Activated naive CD8-positive, alpha-beta T cell treated with anti-CD3 and anti-CD28 coated beads, Interleukin-2, amount 50 U/mL, for 24 hours (primary cell): ENCODE data around the gene CNTNAP2.
"Not testable (repeated sequence)": the region's sequence is repeated elsewhere in the genome, so short reads cannot be mapped to it uniquely, and the experiment has no call there.

Source experiments
- ATAC-seq: fragments of 150-1000 bp; cut with Tn5 transposase; one replicate; pipeline ENCODE4 v1.10.0; 2021
- DNase-seq: peaks from one replicate; pipeline ENCODE4 v3.0.0; 2021
- H3K27ac Mint-ChIP-seq: one replicate; pipeline ENCODE4 v1.8.0; 2021; ENCODE audit warnings: mild to moderate bottlenecking, mixed read lengths
- H3K27me3 Mint-ChIP-seq: one replicate; pipeline ENCODE4 v1.8.0; 2021; ENCODE audit warnings: mixed read lengths
- H3K36me3 Mint-ChIP-seq: one replicate; pipeline ENCODE4 v1.8.0; 2021; ENCODE audit warnings: low read depth, mixed read lengths
- H3K4me1 Mint-ChIP-seq: one replicate; pipeline ENCODE4 v1.8.0; 2021; ENCODE audit warnings: mixed read lengths
- H3K4me3 Mint-ChIP-seq: one replicate; pipeline ENCODE4 v1.8.0; 2021; ENCODE audit warnings: mild to moderate bottlenecking, moderate library complexity, mixed read lengths
- H3K9me3 Mint-ChIP-seq: one replicate; pipeline ENCODE4 v1.8.0; 2021; ENCODE audit warnings: mixed read lengths

The CNTNAP2 gene

DNA sequence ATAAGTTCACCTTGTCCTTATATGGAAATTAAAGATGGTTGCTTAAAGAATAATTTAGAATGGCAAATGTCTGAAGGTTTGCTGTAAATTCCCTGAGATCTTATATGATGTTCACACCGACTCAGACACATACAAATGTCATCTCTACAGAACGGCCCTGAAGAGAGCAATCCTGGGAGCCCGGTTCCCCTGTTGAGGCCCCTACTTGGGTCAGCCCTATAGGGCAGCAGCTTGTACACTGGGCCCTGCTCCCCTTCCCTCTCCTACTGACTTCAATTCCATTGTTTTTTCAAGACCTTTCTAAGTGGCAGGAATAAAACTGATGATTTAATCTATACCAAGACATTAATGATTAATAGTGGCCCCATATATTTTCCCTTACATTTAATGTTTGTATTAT lies 1660.7 kb downstream of the CNTNAP2 start:
- DNase-seq (no peak), ATAC-seq (no peak)
- Mint-ChIP-seq H3K4me1 (no peaks in the 10 kb centered on the region), H3K27me3 (no peaks in the 10 kb centered on the region), H3K4me3 (no peak overlapping the region), H3K36me3 (no peaks in the 10 kb centered on the region), H3K9me3 (no peaks in the 10 kb centered on the region), H3K27ac (no peak overlapping the region)

GRCh38 chr7:147779949-147780348 lies 1663.3 kb downstream of the CNTNAP2 start:
- Mint-ChIP-seq H3K27ac (no peak overlapping the region), H3K27me3 (no peaks in the 10 kb centered on the region), H3K9me3 (peaks cover 3% of the 10 kb centered on the region), H3K4me1 (no peaks in the 10 kb centered on the region), H3K36me3 (no peaks in the 10 kb centered on the region), H3K4me3 (no peak overlapping the region)
- ATAC-seq (no peak), DNase-seq (no peak)

GRCh38 chr7:147796581-147796980 lies 1680.0 kb downstream of the CNTNAP2 start:
- Mint-ChIP-seq H3K9me3 (no peaks in the 10 kb centered on the region), H3K27me3 (peaks cover 2% of the 10 kb centered on the region), H3K27ac (no peak overlapping the region), H3K4me1 (no peaks in the 10 kb centered on the region), H3K4me3 (no peak overlapping the region), H3K36me3 (no peaks in the 10 kb centered on the region)
- ATAC-seq (no peak), DNase-seq (no peak)

DNA sequence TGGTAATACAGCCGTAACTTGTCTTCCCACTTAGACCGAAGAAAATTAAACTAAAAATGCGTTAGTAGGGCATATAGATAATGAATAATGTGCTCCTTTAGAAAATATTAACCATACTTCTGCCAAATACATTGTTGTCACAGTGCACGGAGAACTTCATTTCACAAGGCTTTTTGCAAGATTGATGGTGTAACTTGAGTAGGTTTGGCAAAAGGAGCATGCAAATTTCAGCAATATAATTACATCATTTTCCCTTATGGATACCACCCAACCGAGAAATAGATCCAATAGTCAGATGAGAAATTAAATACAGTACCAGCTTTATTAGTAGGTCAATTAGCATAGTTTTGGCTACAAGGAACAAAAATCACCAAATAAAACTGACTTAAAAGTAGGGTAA lies 1681.4 kb downstream of the CNTNAP2 start:
- Mint-ChIP-seq H3K4me1 (no peaks in the 10 kb centered on the region), H3K4me3 (no peak overlapping the region)

GRCh38 chr7:147801762-147802161 lies 1685.2 kb downstream of the CNTNAP2 start:
- H3K27ac Mint-ChIP-seq, H3K9me3 Mint-ChIP-seq, DNase-seq, H3K36me3 Mint-ChIP-seq, H3K4me1 Mint-ChIP-seq, H3K27me3 Mint-ChIP-seq, H3K4me3 Mint-ChIP-seq, ATAC-seq: not testable (repeated sequence)

More for the DNA sequence above, 1681.4 kb downstream of the CNTNAP2 start:
- Mint-ChIP-seq H3K27me3 (peaks cover 2% of the 10 kb centered on the region), H3K27ac (no peak overlapping the region), H3K36me3 (no peaks in the 10 kb centered on the region), H3K9me3 (no peaks in the 10 kb centered on the region)
- DNase-seq (no peak), ATAC-seq (no peak)

DNA sequence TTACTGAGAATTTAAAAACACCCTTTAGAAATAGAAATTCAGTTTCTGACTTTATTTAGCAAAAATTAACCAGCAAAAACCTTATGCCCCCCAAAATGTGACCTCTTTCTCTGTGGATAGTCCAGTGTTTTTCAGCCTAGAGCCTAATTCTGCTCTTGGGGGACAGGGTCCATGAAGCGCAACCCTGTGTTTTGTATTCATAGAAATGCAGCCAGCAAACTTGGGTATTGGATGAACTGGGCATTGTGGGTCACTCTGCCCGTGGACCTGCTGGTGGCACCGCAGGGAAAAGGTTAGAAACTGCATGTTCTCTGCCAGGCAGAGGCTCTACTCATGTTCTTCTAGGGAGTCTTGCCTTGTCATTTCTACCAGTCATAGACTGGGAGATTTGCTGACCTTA lies 1686.5 kb downstream of the CNTNAP2 start:
- ATAC-seq (no peak), DNase-seq (no peak)
- H3K27ac Mint-ChIP-seq = no peak overlapping the region
- no peak overlapping the region for H3K4me3 Mint-ChIP-seq
- no peaks in the 10 kb centered on the region for H3K27me3 Mint-ChIP-seq
- H3K36me3 Mint-ChIP-seq = no peaks in the 10 kb centered on the region
- peaks cover 8% of the 10 kb centered on the region for H3K9me3 Mint-ChIP-seq
- H3K4me1 Mint-ChIP-seq = no peaks in the 10 kb centered on the region

- Mint-ChIP-seq H3K36me3 (no peaks in the 10 kb centered on the region), H3K4me3 (no peak overlapping the region), H3K27me3 (no peaks in the 10 kb centered on the region), H3K4me1 (no peaks in the 10 kb centered on the region), H3K27ac (no peak overlapping the region), H3K9me3 (peaks cover 8% of the 10 kb centered on the region)
- no peak for ATAC-seq
- no peak for DNase-seq
These were observed 1687.0 kb downstream of the CNTNAP2 start for GRCh38 chr7:147803606-147804005.

- H3K27ac Mint-ChIP-seq = no peak overlapping the region
- no peak overlapping the region for H3K4me3 Mint-ChIP-seq
- H3K27me3 Mint-ChIP-seq = no peaks in the 10 kb centered on the region
- no peaks in the 10 kb centered on the region for H3K36me3 Mint-ChIP-seq
- ATAC-seq = no peak
- H3K4me1 Mint-ChIP-seq = no peaks in the 10 kb centered on the region
- H3K9me3 Mint-ChIP-seq = peaks cover 8% of the 10 kb centered on the region
- no peak for DNase-seq
These were observed 1687.4 kb downstream of the CNTNAP2 start for GRCh38 chr7:147804032-147804431.

DNA sequence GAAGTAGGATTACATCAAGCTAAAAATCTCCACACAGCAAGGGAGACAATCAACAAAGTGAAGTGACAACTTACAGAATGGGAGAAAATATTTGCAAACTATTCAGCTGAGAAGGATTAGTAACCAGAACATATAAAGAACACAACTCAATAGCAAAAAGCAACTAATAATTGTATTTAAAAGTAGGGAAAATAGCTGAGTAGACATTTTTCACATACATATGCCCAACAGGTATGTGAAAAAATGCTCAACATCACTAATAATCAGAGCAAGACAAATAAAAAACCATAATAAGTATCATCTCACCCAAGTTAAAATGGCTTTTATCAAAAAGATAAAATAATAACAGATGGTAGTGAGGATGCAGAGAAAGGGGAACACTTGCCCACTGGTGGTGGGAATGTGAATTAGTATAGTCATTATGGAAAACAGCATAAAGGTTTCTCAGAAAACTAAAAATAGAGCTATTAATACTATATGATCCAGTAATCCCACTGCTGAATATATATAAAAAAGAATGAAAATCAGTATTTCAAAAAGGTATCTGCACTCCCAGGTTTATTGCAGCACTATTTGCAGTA lies 1689.5 kb downstream of the CNTNAP2 start:
- Mint-ChIP-seq H3K4me3 (no peak overlapping the region), H3K27me3 (no peaks in the 10 kb centered on the region), H3K36me3 (no peaks in the 10 kb centered on the region), H3K9me3 (peaks cover 13% of the 10 kb centered on the region), H3K4me1 (no peaks in the 10 kb centered on the region), H3K27ac (no peak overlapping the region)
- DNase-seq (no peak), ATAC-seq (no peak)

- Mint-ChIP-seq H3K4me1 (no peaks in the 10 kb centered on the region), H3K36me3 (no peaks in the 10 kb centered on the region), H3K9me3 (peaks cover 13% of the 10 kb centered on the region), H3K27ac (no peak overlapping the region), H3K4me3 (no peak overlapping the region), H3K27me3 (no peaks in the 10 kb centered on the region)
- no peak for DNase-seq
- ATAC-seq = no peak
These were observed 1693.2 kb downstream of the CNTNAP2 start for GRCh38 chr7:147809786-147810185.

- Mint-ChIP-seq H3K36me3 (no peaks in the 10 kb centered on the region), H3K27ac (no peak overlapping the region), H3K27me3 (no peaks in the 10 kb centered on the region), H3K9me3 (peaks cover 13% of the 10 kb centered on the region), H3K4me3 (no peak overlapping the region), H3K4me1 (no peaks in the 10 kb centered on the region)
- no peak for DNase-seq
- no peak for ATAC-seq
These were observed 1693.7 kb downstream of the CNTNAP2 start for GRCh38 chr7:147810269-147810668.

- H3K27ac Mint-ChIP-seq = no peak overlapping the region
- no peak overlapping the region for H3K4me3 Mint-ChIP-seq
- H3K9me3 Mint-ChIP-seq = peaks cover 4% of the 10 kb centered on the region
- H3K36me3 Mint-ChIP-seq = no peaks in the 10 kb centered on the region
- no peaks in the 10 kb centered on the region for H3K4me1 Mint-ChIP-seq
- DNase-seq (no peak), ATAC-seq (no peak)
- peaks cover under 1% of the 10 kb centered on the region for H3K27me3 Mint-ChIP-seq
These were observed 1695.3 kb downstream of the CNTNAP2 start for GRCh38 chr7:147811923-147812322.

- Mint-ChIP-seq H3K36me3 (no peaks in the 10 kb centered on the region), H3K4me3 (no peak overlapping the region), H3K4me1 (no peaks in the 10 kb centered on the region), H3K27me3 (peaks cover 2% of the 10 kb centered on the region), H3K27ac (no peak overlapping the region), H3K9me3 (peaks cover 4% of the 10 kb centered on the region)
- ATAC-seq = no peak
- DNase-seq = no peak
These were observed 1696.7 kb downstream of the CNTNAP2 start for GRCh38 chr7:147813316-147813715.

DNA sequence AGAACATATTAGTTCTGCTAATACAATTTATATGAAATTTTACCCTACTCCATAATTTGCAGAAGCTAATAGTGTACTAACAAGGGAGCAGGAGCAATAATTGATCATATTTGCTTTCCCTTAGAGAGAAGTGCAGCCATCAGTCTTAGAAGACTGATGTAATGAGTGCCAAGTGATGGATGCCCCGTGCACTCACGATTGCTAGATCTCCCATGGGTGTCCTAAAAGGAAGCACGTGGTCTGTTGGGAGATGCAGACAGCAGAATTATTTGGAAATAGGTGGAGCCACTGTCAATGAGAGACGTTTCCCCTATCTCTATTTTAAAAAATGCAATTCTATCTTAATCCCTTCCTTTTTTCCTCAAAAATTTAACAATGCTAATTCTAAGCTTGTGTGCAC lies 1701.7 kb downstream of the CNTNAP2 start:
- no peaks in the 10 kb centered on the region for H3K4me1 Mint-ChIP-seq
- DNase-seq (no peak), ATAC-seq (no peak)
- H3K27me3 Mint-ChIP-seq = peaks cover 2% of the 10 kb centered on the region
- H3K27ac Mint-ChIP-seq = no peak overlapping the region
- H3K4me3 Mint-ChIP-seq = no peak overlapping the region
- H3K36me3 Mint-ChIP-seq = no peaks in the 10 kb centered on the region
- H3K9me3 Mint-ChIP-seq = peaks cover 7% of the 10 kb centered on the region

GRCh38 chr7:147824671-147825070 lies 1708.1 kb downstream of the CNTNAP2 start:
- no peak overlapping the region for H3K27ac Mint-ChIP-seq
- no peak for ATAC-seq

DNA sequence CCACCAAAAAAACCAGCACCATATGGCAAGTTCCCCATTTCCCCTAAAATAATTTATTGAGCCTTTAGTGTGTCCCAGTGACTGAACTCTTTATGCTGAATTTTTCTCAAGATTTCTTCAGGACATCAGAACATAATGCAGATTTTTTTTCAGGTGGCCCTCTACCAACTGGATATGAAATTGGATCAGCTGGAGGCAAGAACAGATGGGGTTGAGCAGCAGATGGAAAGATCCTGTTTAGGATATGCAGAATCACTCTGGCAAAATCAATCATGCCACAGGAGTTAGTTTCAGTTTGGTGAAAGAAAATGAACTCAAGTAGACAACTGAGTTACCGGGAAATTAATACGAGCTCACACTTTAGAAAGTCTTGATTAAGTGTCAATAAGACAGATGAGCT lies 1712.4 kb downstream of the CNTNAP2 start:
- H3K27me3 Mint-ChIP-seq = no peaks in the 10 kb centered on the region
- H3K9me3 Mint-ChIP-seq = peaks cover 5% of the 10 kb centered on the region
- no peak overlapping the region for H3K4me3 Mint-ChIP-seq
- no peak for ATAC-seq
- H3K27ac Mint-ChIP-seq = no peak overlapping the region
- no peak for DNase-seq
- H3K36me3 Mint-ChIP-seq = no peaks in the 10 kb centered on the region
- no peaks in the 10 kb centered on the region for H3K4me1 Mint-ChIP-seq

More at GRCh38 chr7:147824671-147825070, 1708.1 kb downstream of the CNTNAP2 start:
- Mint-ChIP-seq H3K9me3 (peaks cover 7% of the 10 kb centered on the region), H3K27me3 (no peaks in the 10 kb centered on the region), H3K36me3 (no peaks in the 10 kb centered on the region), H3K4me1 (no peaks in the 10 kb centered on the region), H3K4me3 (no peak overlapping the region)
- no peak for DNase-seq
